Measurements from ENCODE around the gene SUB1.

- TF ChIP-seq, protein P1, sequence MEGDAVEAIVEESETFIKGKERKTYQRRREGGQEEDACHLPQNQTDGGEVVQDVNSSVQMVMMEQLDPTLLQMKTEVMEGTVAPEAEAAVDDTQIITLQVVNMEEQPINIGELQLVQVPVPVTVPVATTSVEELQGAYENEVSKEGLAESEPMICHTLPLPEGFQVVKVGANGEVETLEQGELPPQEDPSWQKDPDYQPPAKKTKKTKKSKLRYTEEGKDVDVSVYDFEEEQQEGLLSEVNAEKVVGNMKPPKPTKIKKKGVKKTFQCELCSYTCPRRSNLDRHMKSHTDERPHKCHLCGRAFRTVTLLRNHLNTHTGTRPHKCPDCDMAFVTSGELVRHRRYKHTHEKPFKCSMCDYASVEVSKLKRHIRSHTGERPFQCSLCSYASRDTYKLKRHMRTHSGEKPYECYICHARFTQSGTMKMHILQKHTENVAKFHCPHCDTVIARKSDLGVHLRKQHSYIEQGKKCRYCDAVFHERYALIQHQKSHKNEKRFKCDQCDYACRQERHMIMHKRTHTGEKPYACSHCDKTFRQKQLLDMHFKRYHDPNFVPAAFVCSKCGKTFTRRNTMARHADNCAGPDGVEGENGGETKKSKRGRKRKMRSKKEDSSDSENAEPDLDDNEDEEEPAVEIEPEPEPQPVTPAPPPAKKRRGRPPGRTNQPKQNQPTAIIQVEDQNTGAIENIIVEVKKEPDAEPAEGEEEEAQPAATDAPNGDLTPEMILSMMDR (IDR thresholded peaks at IDR 0.05): no peak
- no peak for TF ChIP-seq ZFX (IDR thresholded peaks at IDR 0.05; ENCODE audit: borderline replicate concordance)
Measured at GRCh38 chr5:32539981-32540845, 45.1 kb upstream of the SUB1 start.

All from 22Rv1 (cell line).